ENCODE results near the gene S100A1.
"Not testable (repeated sequence)": the region's sequence is repeated elsewhere in the genome, so short reads cannot be mapped to it uniquely, and the experiment has no call there.

S100A1 gene

DNA sequence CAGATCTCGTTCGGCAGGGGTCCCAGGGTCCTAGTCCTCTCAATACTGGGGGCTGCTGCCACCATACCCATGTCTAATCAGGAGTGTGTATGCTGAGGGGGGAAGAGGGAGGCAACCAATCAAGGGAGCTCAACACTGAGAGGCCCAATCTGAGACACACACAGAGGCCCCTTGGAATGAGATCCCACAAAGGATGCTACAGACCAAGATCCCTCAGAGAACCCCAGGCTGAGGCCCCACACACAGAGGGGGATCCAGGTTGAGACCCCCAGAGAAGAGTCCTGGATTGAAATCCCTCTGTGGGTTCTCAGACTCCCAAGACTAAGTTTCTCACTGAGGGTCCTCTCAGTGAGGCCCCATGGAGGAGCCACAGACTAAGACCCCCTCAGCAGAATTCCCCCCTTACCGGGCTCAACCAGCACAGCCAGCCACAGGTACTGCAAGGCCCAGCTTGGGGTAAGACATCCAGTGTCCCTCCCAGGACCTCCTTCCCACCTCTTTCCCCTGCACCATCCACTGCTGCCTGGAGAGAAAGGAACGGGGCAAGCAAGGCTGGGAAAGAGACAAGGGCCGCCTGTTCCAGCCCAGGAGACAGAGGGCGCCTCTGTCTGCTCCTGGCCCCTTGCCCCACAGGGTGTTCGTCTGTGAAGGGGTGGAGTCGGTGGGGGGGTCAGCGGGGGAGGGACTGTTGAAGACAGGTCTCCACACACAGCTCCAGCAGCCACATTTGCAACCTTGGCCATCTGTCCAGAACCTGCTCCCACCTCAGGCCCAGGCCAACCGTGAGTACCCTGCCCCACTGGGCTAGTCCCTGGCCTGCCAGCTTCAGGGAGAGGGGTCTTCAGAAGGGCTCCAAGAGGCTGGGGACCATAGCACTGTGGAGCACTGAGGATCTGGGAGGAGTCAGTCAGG is at the start of gene S100A1:
Gene S100A1 (plus strand): TSS at position 720 of the 912 bp plus-strand sequence. CDS start 2,088 bp downstream, outside the sequence.
- no peak; the same call in 1 of the 2 replicates for TF ChIP-seq CTCF (conservative IDR thresholded peaks at IDR 0.05)
- no peak for TF ChIP-seq ZFX (IDR thresholded peaks at IDR 0.05)
- H3K27ac ChIP-seq, result peak within 1 kb of the TSS; percentile 80

- TF ChIP-seq CTCF (conservative IDR thresholded peaks at IDR 0.05) (no peak), ZFX (IDR thresholded peaks at IDR 0.05) (no peak)
- no peak overlapping the region for H3K27ac ChIP-seq
These were observed 49.7 kb upstream of the S100A1 start for GRCh38 chr1:153578490-153578889.

DNA sequence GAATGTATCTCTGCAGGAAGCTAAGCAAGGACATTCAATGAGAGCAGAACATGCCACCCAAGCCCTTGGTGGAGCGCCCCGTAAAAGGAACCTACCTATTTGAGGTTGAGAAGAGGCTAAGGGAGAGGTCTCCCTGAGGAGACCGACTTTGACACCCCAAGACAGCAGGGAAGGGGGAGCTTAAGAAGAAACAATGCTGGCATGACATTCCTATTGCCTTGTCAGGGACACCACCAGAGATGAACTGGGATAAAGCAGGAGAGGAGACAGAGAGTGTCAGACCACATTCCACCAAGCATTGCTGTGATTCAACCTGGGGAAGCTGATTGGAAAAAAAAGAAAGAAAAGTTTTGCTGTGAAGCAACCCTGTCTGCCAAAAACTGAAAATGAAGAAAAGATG is 49.3 kb upstream of the S100A1 start:
- H3K27ac ChIP-seq, result no peak overlapping the region
- TF ChIP-seq ZFX (IDR thresholded peaks at IDR 0.05) (no peak), CTCF (conservative IDR thresholded peaks at IDR 0.05) (no peak)

DNA sequence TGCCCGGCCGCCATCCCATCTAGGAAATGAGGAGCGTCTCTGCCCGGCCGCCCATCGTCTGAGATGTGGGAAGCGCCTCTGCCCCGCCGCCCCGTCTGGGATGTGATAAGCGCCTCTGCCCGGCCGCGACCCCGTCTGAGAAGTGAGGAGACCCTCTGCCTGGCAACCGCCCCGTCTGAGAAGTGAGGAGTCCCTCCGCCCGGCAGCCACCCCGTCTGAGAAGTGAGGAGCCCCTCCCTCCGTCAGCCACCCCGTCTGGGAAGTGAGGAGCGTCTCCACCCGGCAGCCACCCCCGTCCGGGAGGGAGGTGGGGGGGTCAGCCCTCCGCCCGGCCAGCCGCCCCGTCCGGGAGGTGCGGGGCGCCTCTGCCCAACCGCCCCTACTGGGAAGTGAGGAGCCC is 45.4 kb upstream of the S100A1 start:
- not testable (repeated sequence) for H3K27ac ChIP-seq

GRCh38 chr1:153583514-153583913 is 44.7 kb upstream of the S100A1 start:
- H3K27ac ChIP-seq, result not testable (repeated sequence)

DNA sequence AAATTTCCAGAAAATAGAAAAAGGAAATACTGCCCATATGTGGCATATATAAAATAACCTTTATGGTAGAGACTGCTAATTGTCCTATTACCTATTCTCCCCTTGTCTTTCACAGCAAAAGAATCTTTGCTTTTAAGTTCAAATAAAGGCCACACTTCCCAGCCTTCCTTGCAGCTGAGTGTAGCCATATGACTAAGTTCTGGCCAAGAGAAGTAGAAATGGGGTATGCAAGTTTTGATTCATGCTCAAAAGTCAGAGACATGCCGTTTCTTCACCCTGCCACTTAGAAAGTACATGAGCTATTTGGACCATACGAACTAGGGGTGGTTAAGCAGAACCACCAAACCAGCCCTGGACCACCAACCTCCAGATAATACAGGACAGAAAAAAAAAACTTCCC is 44.3 kb upstream of the S100A1 start:
- no peak overlapping the region for H3K27ac ChIP-seq
- TF ChIP-seq CTCF (conservative IDR thresholded peaks at IDR 0.05) (no peak), ZFX (IDR thresholded peaks at IDR 0.05) (no peak)

DNA sequence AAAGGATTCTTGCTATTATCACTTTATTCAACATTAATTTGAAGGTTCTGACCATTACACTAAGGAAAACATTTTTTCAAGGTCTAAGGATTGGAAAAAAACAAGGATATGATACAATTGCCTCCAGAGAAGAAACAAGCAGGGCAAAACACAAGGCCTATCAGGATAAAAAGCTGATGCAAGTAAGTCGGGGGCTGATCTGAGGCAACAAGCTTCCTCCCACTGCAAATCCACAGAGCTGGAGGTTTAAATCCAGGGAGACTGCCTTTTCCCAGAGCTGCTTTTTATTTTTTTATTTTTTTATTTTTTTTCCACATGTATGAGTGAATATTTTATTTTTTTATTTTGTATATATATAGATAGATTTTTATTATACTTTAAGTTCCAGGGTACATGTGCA is 43.2 kb upstream of the S100A1 start:
- H3K27ac ChIP-seq, result no peak overlapping the region
- TF ChIP-seq ZFX (IDR thresholded peaks at IDR 0.05), result no peak
- TF ChIP-seq CTCF (conservative IDR thresholded peaks at IDR 0.05), result no peak

GRCh38 chr1:153586347-153586746 is 41.9 kb upstream of the S100A1 start:
- H3K27ac ChIP-seq, result no peak overlapping the region
- TF ChIP-seq CTCF (conservative IDR thresholded peaks at IDR 0.05) (no peak), ZFX (IDR thresholded peaks at IDR 0.05) (no peak)
